Right lobe of liver (tissue), 4 donors: Measurements from ENCODE around the gene KIAA1958.

Experiments
- CTCF ChIP-seq, 4 donors: fragments of 200-600 bp in 3 of 4; fragments of 450-650 bp in 1 of 4; IDR thresholded peaks; one replicate each; pipeline versions ENCODE4 v1.5.1 to v1.8.0; 2016 to 2022; ENCODE audit warnings: antibody characterized with exemption in 4 of 4, mild to moderate bottlenecking in 2 of 4
- POLR2A ChIP-seq: fragments of 450-650 bp; IDR thresholded peaks from one replicate; pipeline ENCODE4 v1.6.1; 2017; ENCODE audit warnings: antibody characterized with exemption, mild to moderate bottlenecking
- donor health status: DM: no; HTN: no; CAD: no.
- donor health status: DM: no; HTN: no; CAD: no.
- donor health status: DM: no; HTN: yes; CAD: no.

GRCh38 chr9:112615584-112616266 is 129.1 kb downstream of the KIAA1958 start:
- no peak for TF ChIP-seq CTCF (IDR thresholded peaks at IDR 0.05)
- no peak for TF ChIP-seq POLR2A
